Measurements from ENCODE around the gene B3GALT6.

Gene B3GALT6

GRCh38 chr1:1200876-1201810 lies 30.9 kb upstream of the B3GALT6 start:
- DNase-seq (ENCODE audit: low read depth in 4 of 4, low spot score in 1 of 4), result peak; percentile 77 to 87 (median 86)

GRCh38 chr1:1202831-1203560 lies 29.0 kb upstream of the B3GALT6 start:
- no peak for DNase-seq (ENCODE audit: low read depth in 4 of 4, low spot score in 1 of 4)

GRCh38 chr1:1203561-1204424 lies 28.2 kb upstream of the B3GALT6 start:
- no peak for DNase-seq (ENCODE audit: low read depth in 4 of 4, low spot score in 1 of 4)

GRCh38 chr1:1204425-1204920 lies 27.6 kb upstream of the B3GALT6 start:
- no peak for DNase-seq (ENCODE audit: low read depth in 4 of 4, low spot score in 1 of 4)

- no peak for DNase-seq (ENCODE audit: low read depth in 4 of 4, low spot score in 1 of 4)
These were observed 26.9 kb upstream of the B3GALT6 start for GRCh38 chr1:1204998-1205768.

- DNase-seq (ENCODE audit: low read depth in 4 of 4, low spot score in 1 of 4), result no peak
These were observed 26.2 kb upstream of the B3GALT6 start for GRCh38 chr1:1205769-1206375.

- peak in 1 of 4 experiments; percentile 49 for DNase-seq (ENCODE audit: low read depth in 4 of 4, low spot score in 1 of 4)
These were observed 25.6 kb upstream of the B3GALT6 start, which contains the start of gene TNFRSF18 for GRCh38 chr1:1206376-1206965. TNFRSF18 (minus strand) TSS chr1:1206592; CDS start chr1:1206571, 21 bp downstream.

- DNase-seq (ENCODE audit: low read depth in 4 of 4, low spot score in 1 of 4), result no peak
These were observed 25.0 kb upstream of the B3GALT6 start for GRCh38 chr1:1206966-1207531.

GRCh38 chr1:1207571-1207892 lies 24.5 kb upstream of the B3GALT6 start:
- no peak for DNase-seq (ENCODE audit: low read depth in 4 of 4, low spot score in 1 of 4)

- peak in 1 of 4 experiments; percentile 52 for DNase-seq (ENCODE audit: low read depth in 4 of 4, low spot score in 1 of 4)
These were observed 23.2 kb upstream of the B3GALT6 start for GRCh38 chr1:1208713-1209433.

GRCh38 chr1:1210726-1211540 lies 21.1 kb upstream of the B3GALT6 start:
- DNase-seq (ENCODE audit: low read depth in 4 of 4, low spot score in 1 of 4), result no peak

- DNase-seq (ENCODE audit: low read depth in 4 of 4, low spot score in 1 of 4), result no peak
These were observed 20.2 kb upstream of the B3GALT6 start for GRCh38 chr1:1211541-1212441.

- peak in 1 of 4 experiments; percentile 42 for DNase-seq (ENCODE audit: low read depth in 4 of 4, low spot score in 1 of 4)
These were observed 19.2 kb upstream of the B3GALT6 start for GRCh38 chr1:1212780-1213344.

- peak in 1 of 4 experiments; percentile 59 for DNase-seq (ENCODE audit: low read depth in 4 of 4, low spot score in 1 of 4)
These were observed 18.4 kb upstream of the B3GALT6 start, which contains the start of gene TNFRSF4 for GRCh38 chr1:1213345-1214265. TNFRSF4 (minus strand) TSS chr1:1214153; CDS start chr1:1214127, 26 bp downstream.

- no peak for DNase-seq (ENCODE audit: low read depth in 4 of 4, low spot score in 1 of 4)
These were observed 16.9 kb upstream of the B3GALT6 start for GRCh38 chr1:1215080-1215676.
